Endothelial cell of umbilical vein (primary cell): ENCODE results near the gene AHNAK2.

ENCODE experiments used
- CTCF ChIP-seq, 2 donors: IDR thresholded peaks; 1 replicate in 1 of 2; 2 replicates in 1 of 2; pipeline ENCODE4 v1.5.1; 2011; ENCODE audit warnings: low read length in 2 of 2, mild to moderate bottlenecking in 2 of 2, moderate library complexity in 2 of 2, control low read depth in 1 of 2, inconsistent platforms in 1 of 2, low read depth in 1 of 2; ENCODE audit not compliant: insufficient read depth in 1 of 2; ENCODE audit errors: extremely low read depth in 1 of 2
- POLR2A ChIP-seq: IDR thresholded peaks from 2 replicates; pipeline ENCODE4 v1.6.1; 2012; ENCODE audit warnings: low read depth, mild to moderate bottlenecking, control low read depth, low read length

- no peak for TF ChIP-seq POLR2A
- no peak for TF ChIP-seq CTCF (IDR thresholded peaks at IDR 0.05; ENCODE audit: extremely low read depth in 1 of 2, insufficient read depth in 1 of 2, low read depth in 1 of 2, low read length in 2 of 2)
Observed at GRCh38 chr14:105010106-105010505, 31.9 kb upstream of the AHNAK2 start.
